PFSK-1 (cell line): ENCODE data around the gene DENND1B.

Experiments used
- FOXP2 ChIP-seq: optimal IDR thresholded peaks from 2 replicates; pipeline ENCODE3; 2011; ENCODE audit warnings: borderline replicate concordance, control low read depth, inconsistent platforms; ENCODE audit not compliant: insufficient read depth; ENCODE audit errors: extremely low read length, extremely low read depth
- POLR2AphosphoS5 ChIP-seq: IDR thresholded peaks from 2 replicates; pipeline ENCODE4 v1.6.1; 2012; ENCODE audit warnings: low read depth, mild to moderate bottlenecking, control low read depth, low read length, moderate library complexity
- REST ChIP-seq, 2 experiments: IDR thresholded peaks; 2 replicates each; pipeline versions ENCODE4 v1.6.1 to v1.8.0; 2011 to 2012; ENCODE audit warnings: low read depth in 2 of 2, low read length in 2 of 2, control low read depth in 1 of 2, inconsistent platforms in 1 of 2, mild to moderate bottlenecking in 1 of 2, moderate library complexity in 1 of 2; ENCODE audit not compliant: insufficient read depth in 1 of 2
- SIN3A ChIP-seq: IDR thresholded peaks from 2 replicates; pipeline ENCODE4 v1.6.1; 2012; ENCODE audit warnings: mild to moderate bottlenecking, low read length, moderate library complexity, borderline replicate concordance; ENCODE audit not compliant: insufficient read depth
- TAF1 ChIP-seq: IDR thresholded peaks from 2 replicates; pipeline ENCODE4 v1.6.1; 2012; ENCODE audit warnings: low read length, control low read depth, borderline replicate concordance; ENCODE audit not compliant: insufficient read depth

The DENND1B gene

GRCh38 chr1:197683895-197684553, 91.3 kb downstream of the DENND1B start:
- TF ChIP-seq TAF1 (no peak), POLR2AphosphoS5 (no peak), SIN3A (no peak), REST (IDR thresholded peaks at IDR 0.05; ENCODE audit: insufficient read depth in 1 of 2, low read depth in 2 of 2, low read length in 2 of 2) (no peak), FOXP2 (no peak)

- no peak for TF ChIP-seq TAF1
- no peak for TF ChIP-seq POLR2AphosphoS5
- TF ChIP-seq SIN3A = no peak
- no peak for TF ChIP-seq REST (IDR thresholded peaks at IDR 0.05; ENCODE audit: insufficient read depth in 1 of 2, low read depth in 2 of 2, low read length in 2 of 2)
- TF ChIP-seq FOXP2 = no peak
Observed at GRCh38 chr1:197683280-197683679, 92.0 kb downstream of the DENND1B start.

- no peak for TF ChIP-seq TAF1
- no peak for TF ChIP-seq POLR2AphosphoS5
- TF ChIP-seq SIN3A = no peak
- TF ChIP-seq REST (IDR thresholded peaks at IDR 0.05; ENCODE audit: insufficient read depth in 1 of 2, low read depth in 2 of 2, low read length in 2 of 2) = no peak
- TF ChIP-seq FOXP2 = no peak
Observed at GRCh38 chr1:197680311-197680710, 95.0 kb downstream of the DENND1B start.

GRCh38 chr1:197677752-197678295, 97.5 kb downstream of the DENND1B start:
- TF ChIP-seq SIN3A = no peak
- no peak for TF ChIP-seq REST (IDR thresholded peaks at IDR 0.05; ENCODE audit: insufficient read depth in 1 of 2, low read depth in 2 of 2, low read length in 2 of 2)
- TF ChIP-seq POLR2AphosphoS5 = no peak
- TF ChIP-seq FOXP2 = no peak
- no peak for TF ChIP-seq TAF1

- TF ChIP-seq TAF1 (no peak), SIN3A (no peak), POLR2AphosphoS5 (no peak), FOXP2 (no peak), REST (IDR thresholded peaks at IDR 0.05; ENCODE audit: insufficient read depth in 1 of 2, low read depth in 2 of 2, low read length in 2 of 2) (no peak)
Observed at GRCh38 chr1:197677313-197677712, 98.0 kb downstream of the DENND1B start.
